Measurements from ENCODE around the gene NOS1. TPM values are rescaled to one million over a fixed set of nuclear protein-coding genes. Genes with fewer than 3 reads are reported as not detected.

The NOS1 gene
- total RNA-seq, 1 donor from 2014 or later, result 0.11 TPM

DNA sequence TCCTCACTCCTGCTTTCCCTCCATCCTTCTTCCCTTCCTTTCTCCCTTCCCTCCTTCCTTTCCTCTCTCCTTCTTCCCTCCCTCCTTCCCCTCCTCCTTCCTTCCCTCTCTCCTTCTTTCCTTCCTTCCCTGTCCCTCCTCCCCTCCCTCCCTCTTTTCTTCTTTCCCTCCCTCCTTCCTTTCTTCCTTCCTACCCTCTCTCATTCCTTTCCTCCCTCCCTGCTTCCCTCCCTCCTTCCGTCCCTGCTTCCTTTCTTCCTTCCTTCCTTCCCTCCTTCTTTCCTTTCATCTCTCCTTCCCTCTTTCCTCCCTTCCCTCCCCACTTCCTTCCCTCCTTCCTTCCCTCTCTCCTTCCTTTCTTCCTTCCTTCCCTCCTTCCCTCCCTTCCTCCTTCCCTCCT is 39.0 kb downstream of the NOS1 start:
- H3K4me3 ChIP-seq, result no peak overlapping the region
- H4K20me1 ChIP-seq (ENCODE audit: low read depth), result no peaks in the 10 kb centered on the region
- no peak overlapping the region for H3K27ac ChIP-seq
- no peaks in the 10 kb centered on the region for H3K79me2 ChIP-seq (ENCODE audit: low read depth)
- H3K4me1 ChIP-seq, result no peaks in the 10 kb centered on the region
- no peak for DNase-seq (ENCODE audit: low spot score)
- H3K9me3 ChIP-seq (ENCODE audit: low read depth), result no peaks in the 10 kb centered on the region
- H3K9ac ChIP-seq, result no peak overlapping the region
- no peaks in the 10 kb centered on the region for H3K36me3 ChIP-seq
- no peak overlapping the region for H3K27ac Mint-ChIP-seq
- TF ChIP-seq EZH2phosphoT487 (IDR thresholded peaks at IDR 0.05), result no peak
- TF ChIP-seq EZH2 (IDR thresholded peaks at IDR 0.05), result no peak
- TF ChIP-seq, protein P1, sequence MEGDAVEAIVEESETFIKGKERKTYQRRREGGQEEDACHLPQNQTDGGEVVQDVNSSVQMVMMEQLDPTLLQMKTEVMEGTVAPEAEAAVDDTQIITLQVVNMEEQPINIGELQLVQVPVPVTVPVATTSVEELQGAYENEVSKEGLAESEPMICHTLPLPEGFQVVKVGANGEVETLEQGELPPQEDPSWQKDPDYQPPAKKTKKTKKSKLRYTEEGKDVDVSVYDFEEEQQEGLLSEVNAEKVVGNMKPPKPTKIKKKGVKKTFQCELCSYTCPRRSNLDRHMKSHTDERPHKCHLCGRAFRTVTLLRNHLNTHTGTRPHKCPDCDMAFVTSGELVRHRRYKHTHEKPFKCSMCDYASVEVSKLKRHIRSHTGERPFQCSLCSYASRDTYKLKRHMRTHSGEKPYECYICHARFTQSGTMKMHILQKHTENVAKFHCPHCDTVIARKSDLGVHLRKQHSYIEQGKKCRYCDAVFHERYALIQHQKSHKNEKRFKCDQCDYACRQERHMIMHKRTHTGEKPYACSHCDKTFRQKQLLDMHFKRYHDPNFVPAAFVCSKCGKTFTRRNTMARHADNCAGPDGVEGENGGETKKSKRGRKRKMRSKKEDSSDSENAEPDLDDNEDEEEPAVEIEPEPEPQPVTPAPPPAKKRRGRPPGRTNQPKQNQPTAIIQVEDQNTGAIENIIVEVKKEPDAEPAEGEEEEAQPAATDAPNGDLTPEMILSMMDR (IDR thresholded peaks at IDR 0.05), result no peak
- H3K9me3 Mint-ChIP-seq, result no peaks in the 10 kb centered on the region
- no peak overlapping the region for H3K4me3 Mint-ChIP-seq
- H3K36me3 Mint-ChIP-seq, result no peaks in the 10 kb centered on the region
- H3K4me2 ChIP-seq, result no peak overlapping the region
- no peak overlapping the region for H2AFZ ChIP-seq (replicated peaks)
- no peaks in the 10 kb centered on the region for H3F3A ChIP-seq (ENCODE audit: low read depth)
- no peaks in the 10 kb centered on the region for H3K4me1 Mint-ChIP-seq
- peaks cover 10% of the 10 kb centered on the region for H3K27me3 ChIP-seq
- peaks cover 10% of the 10 kb centered on the region for H3K27me3 Mint-ChIP-seq (ENCODE audit: insufficient read depth, low read depth)

DNA sequence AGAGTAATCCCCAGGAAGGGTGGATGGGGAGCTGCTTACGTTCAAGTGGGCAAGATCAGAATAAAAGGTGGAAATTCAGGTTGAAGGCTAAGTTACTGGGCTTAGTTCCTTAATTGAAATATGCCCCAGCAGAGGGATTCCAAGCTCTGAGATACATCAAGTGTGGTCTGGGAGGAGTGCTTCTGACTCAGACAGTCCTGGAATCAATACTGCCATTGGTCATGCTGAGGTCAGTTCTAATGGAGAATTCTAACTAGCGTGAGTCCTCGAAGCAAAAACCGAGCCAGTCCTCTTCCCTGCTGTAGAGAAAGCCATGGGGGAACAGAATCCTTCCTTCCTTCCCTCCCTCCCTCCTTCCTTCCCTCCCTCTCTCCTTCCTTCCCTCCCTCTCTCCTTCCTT is 39.9 kb downstream of the NOS1 start:
- Histone ChIP-seq H3K79me2 (ENCODE audit: low read depth) (no peaks in the 10 kb centered on the region), H3K4me1 (no peaks in the 10 kb centered on the region), H4K20me1 (ENCODE audit: low read depth) (no peaks in the 10 kb centered on the region), H2AFZ (replicated peaks) (no peak overlapping the region), H3F3A (ENCODE audit: low read depth) (no peaks in the 10 kb centered on the region), H3K9ac (no peak overlapping the region), H3K4me2 (no peak overlapping the region), H3K27ac (no peak overlapping the region), H3K9me3 (ENCODE audit: low read depth) (no peaks in the 10 kb centered on the region), H3K27me3 (peaks cover 10% of the 10 kb centered on the region), H3K36me3 (no peaks in the 10 kb centered on the region), H3K4me3 (no peak overlapping the region)
- H3K27ac Mint-ChIP-seq, result no peak overlapping the region
- no peaks in the 10 kb centered on the region for H3K4me1 Mint-ChIP-seq
- H3K36me3 Mint-ChIP-seq, result no peaks in the 10 kb centered on the region
- H3K27me3 Mint-ChIP-seq (ENCODE audit: insufficient read depth, low read depth), result peaks cover 10% of the 10 kb centered on the region
- H3K4me3 Mint-ChIP-seq, result no peak overlapping the region
- no peaks in the 10 kb centered on the region for H3K9me3 Mint-ChIP-seq
- TF ChIP-seq EZH2phosphoT487 (IDR thresholded peaks at IDR 0.05), result no peak
- TF ChIP-seq, protein P1 (IDR thresholded peaks at IDR 0.05), result no peak
- TF ChIP-seq EZH2 (IDR thresholded peaks at IDR 0.05), result no peak
- no peak for DNase-seq (ENCODE audit: low spot score)

DNA sequence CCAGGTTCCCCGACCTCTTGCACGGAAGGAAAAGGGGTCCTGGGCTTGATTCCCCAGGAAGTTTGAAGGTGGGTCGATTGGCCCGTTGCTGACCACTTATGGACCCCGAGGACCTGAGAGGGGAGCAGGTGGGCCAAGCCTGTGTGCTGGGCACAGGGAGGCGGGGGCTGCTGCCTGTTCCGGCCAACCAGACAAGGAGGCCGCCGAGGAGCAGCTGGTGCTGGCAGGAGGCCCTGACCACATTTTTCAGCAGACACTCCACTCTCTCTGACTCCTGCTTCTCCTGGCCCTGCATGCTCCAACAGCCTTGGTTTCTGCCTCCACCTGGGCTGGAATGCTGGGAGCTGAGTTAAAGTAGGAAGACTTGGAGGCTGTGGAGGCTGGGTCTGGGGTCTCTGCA is 42.8 kb downstream of the NOS1 start:
- no peak overlapping the region for H3K4me3 ChIP-seq
- no peaks in the 10 kb centered on the region for H4K20me1 ChIP-seq (ENCODE audit: low read depth)
- no peak for DNase-seq (ENCODE audit: low spot score)
- no peak overlapping the region for H2AFZ ChIP-seq (replicated peaks)
- no peaks in the 10 kb centered on the region for H3K79me2 ChIP-seq (ENCODE audit: low read depth)
- Mint-ChIP-seq H3K27ac (no peak overlapping the region), H3K36me3 (no peaks in the 10 kb centered on the region), H3K4me3 (no peak overlapping the region), H3K27me3 (ENCODE audit: insufficient read depth, low read depth) (peaks cover 12% of the 10 kb centered on the region), H3K9me3 (peaks cover 4% of the 10 kb centered on the region), H3K4me1 (no peaks in the 10 kb centered on the region)
- no peaks in the 10 kb centered on the region for H3K4me1 ChIP-seq
- no peaks in the 10 kb centered on the region for H3K36me3 ChIP-seq
- no peaks in the 10 kb centered on the region for H3K9me3 ChIP-seq (ENCODE audit: low read depth)
- H3F3A ChIP-seq (ENCODE audit: low read depth), result no peaks in the 10 kb centered on the region
- no peak overlapping the region for H3K4me2 ChIP-seq
- H3K9ac ChIP-seq, result no peak overlapping the region
- H3K27me3 ChIP-seq, result peaks cover 10% of the 10 kb centered on the region
- H3K27ac ChIP-seq, result no peak overlapping the region
- TF ChIP-seq EZH2 (IDR thresholded peaks at IDR 0.05) (no peak), EZH2phosphoT487 (IDR thresholded peaks at IDR 0.05) (no peak)
- TF ChIP-seq, protein P1 (IDR thresholded peaks at IDR 0.05), result no peak
